ENCODE data around the gene SFT2D1.

SFT2D1 gene

DNA sequence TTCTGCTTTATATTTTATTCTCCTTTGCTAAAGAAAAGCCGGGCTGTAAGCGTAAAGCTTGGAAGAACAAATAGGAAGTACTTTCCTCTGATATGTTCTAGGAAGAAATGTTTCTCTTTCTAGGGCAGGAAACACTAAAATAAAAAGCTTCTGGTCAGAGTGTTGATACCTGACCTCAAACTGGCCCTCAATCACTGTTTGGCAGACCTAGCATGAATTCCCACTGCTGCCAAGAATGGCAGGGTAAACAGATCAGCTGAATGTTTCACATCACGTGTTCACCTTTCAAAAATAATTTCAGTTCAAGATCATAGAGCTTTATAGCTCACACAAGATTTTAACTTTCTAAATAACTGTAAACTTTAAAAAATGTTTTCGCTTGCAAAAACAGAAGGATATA, 37.5 kb upstream of the SFT2D1 start:
- Histone ChIP-seq H3K27me3 (replicated peaks) (no peaks in the 10 kb centered on the region), H3K27ac (no peak overlapping the region), H3K4me3 (ENCODE audit: low read depth, low read length) (no peak overlapping the region), H3K36me3 (replicated peaks) (no peaks in the 10 kb centered on the region)
- in situ Hi-C loops (cut with HindIII; ENCODE audit: low pct_ligation_motif_present, low sequenced_read_pairs), result loop anchor here (25.0 kb wide), 1 partner anchor 92 kb away; no protein-coding TSS in a partner anchor
- TF ChIP-seq, protein P1, sequence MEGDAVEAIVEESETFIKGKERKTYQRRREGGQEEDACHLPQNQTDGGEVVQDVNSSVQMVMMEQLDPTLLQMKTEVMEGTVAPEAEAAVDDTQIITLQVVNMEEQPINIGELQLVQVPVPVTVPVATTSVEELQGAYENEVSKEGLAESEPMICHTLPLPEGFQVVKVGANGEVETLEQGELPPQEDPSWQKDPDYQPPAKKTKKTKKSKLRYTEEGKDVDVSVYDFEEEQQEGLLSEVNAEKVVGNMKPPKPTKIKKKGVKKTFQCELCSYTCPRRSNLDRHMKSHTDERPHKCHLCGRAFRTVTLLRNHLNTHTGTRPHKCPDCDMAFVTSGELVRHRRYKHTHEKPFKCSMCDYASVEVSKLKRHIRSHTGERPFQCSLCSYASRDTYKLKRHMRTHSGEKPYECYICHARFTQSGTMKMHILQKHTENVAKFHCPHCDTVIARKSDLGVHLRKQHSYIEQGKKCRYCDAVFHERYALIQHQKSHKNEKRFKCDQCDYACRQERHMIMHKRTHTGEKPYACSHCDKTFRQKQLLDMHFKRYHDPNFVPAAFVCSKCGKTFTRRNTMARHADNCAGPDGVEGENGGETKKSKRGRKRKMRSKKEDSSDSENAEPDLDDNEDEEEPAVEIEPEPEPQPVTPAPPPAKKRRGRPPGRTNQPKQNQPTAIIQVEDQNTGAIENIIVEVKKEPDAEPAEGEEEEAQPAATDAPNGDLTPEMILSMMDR (IDR thresholded peaks at IDR 0.05; ENCODE audit: low read depth, low read length, missing control alignments), result no peak
- DNase-seq, result no peak

GRCh38 chr6:166379103-166379586, 36.8 kb upstream of the SFT2D1 start:
- Histone ChIP-seq H3K27me3 (replicated peaks) (no peaks in the 10 kb centered on the region), H3K27ac (no peak overlapping the region), H3K4me3 (ENCODE audit: low read depth, low read length) (no peak overlapping the region), H3K36me3 (replicated peaks) (no peaks in the 10 kb centered on the region)
- in situ Hi-C loops (cut with HindIII; ENCODE audit: low pct_ligation_motif_present, low sequenced_read_pairs), result loop anchor here (25.0 kb wide), 1 partner anchor 92 kb away; no protein-coding TSS in a partner anchor
- no peak for DNase-seq
- TF ChIP-seq, protein P1 (IDR thresholded peaks at IDR 0.05; ENCODE audit: low read depth, low read length, missing control alignments), result no peak

DNA sequence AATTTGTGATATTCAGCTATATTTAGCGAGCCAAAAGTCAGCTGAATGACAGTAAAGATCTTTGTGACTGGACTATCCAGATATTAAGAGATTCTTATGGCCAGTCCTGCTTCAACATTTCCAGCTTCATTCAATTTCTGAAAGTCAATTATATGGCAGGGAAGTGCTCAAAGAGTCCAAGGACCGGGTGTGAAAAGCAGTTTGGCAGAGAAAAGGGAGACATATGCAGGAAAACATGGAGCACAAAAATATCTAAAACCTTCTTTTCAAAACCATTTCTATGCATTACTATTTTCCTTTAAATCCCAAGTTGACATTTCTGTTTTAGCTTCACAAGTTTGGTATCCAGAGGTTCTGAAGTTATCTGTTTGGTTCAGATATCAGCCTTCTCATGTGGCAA, 35.4 kb upstream of the SFT2D1 start:
- Histone ChIP-seq H3K36me3 (replicated peaks) (no peaks in the 10 kb centered on the region), H3K4me3 (ENCODE audit: low read depth, low read length) (no peak overlapping the region), H3K27ac (no peak overlapping the region), H3K27me3 (replicated peaks) (no peaks in the 10 kb centered on the region)
- TF ChIP-seq, protein P1 (IDR thresholded peaks at IDR 0.05; ENCODE audit: low read depth, low read length, missing control alignments), result no peak
- DNase-seq, result no peak
- in situ Hi-C loops (cut with HindIII; ENCODE audit: low pct_ligation_motif_present, low sequenced_read_pairs), result loop anchor here (25.0 kb wide), 1 partner anchor 90 kb away; no protein-coding TSS in a partner anchor

DNA sequence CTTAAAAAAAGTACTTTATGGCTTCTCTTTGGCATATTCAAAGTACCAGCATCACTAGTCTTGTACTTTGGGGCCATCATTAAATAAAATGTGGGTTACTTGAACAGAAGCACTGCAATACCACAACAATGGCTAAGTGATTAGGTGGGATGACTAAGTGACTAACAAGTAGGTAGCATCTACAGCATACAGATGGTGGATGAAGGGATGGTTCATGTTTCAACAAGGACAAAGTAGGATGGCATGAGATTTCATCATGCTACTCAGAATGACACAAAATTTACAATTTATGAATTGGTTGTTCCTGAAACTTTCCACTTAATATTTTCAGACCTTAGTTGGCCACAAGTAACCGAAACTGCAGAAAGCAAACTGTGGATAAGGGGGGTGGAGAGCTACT, 32.7 kb upstream of the SFT2D1 start:
- no peaks in the 10 kb centered on the region for H3K36me3 ChIP-seq (replicated peaks)
- TF ChIP-seq, protein P1 (IDR thresholded peaks at IDR 0.05; ENCODE audit: low read depth, low read length, missing control alignments), result no peak
- no peaks in the 10 kb centered on the region for H3K27me3 ChIP-seq (replicated peaks)
- no peak for DNase-seq
- H3K4me3 ChIP-seq (ENCODE audit: low read depth, low read length), result no peak overlapping the region
- H3K27ac ChIP-seq, result no peak overlapping the region
- in situ Hi-C loops (cut with HindIII; ENCODE audit: low pct_ligation_motif_present, low sequenced_read_pairs), result loop anchor here (25.0 kb wide), 1 partner anchor 88 kb away; no protein-coding TSS in a partner anchor

- TF ChIP-seq, protein P1 (IDR thresholded peaks at IDR 0.05; ENCODE audit: low read depth, low read length, missing control alignments), result no peak
- no peak for DNase-seq
- Histone ChIP-seq H3K27me3 (replicated peaks) (no peaks in the 10 kb centered on the region), H3K27ac (no peak overlapping the region), H3K36me3 (replicated peaks) (no peaks in the 10 kb centered on the region), H3K4me3 (ENCODE audit: low read depth, low read length) (no peak overlapping the region)
- in situ Hi-C loops (cut with HindIII; ENCODE audit: low pct_ligation_motif_present, low sequenced_read_pairs), result no loop called here
Observed at GRCh38 chr6:166370489-166370888, 28.1 kb upstream of the SFT2D1 start.

GRCh38 chr6:166369782-166370181, 27.4 kb upstream of the SFT2D1 start:
- Histone ChIP-seq H3K36me3 (replicated peaks) (no peaks in the 10 kb centered on the region), H3K27me3 (replicated peaks) (no peaks in the 10 kb centered on the region), H3K27ac (no peak overlapping the region), H3K4me3 (ENCODE audit: low read depth, low read length) (no peak overlapping the region)
- in situ Hi-C loops (cut with HindIII; ENCODE audit: low pct_ligation_motif_present, low sequenced_read_pairs), result no loop called here
- no peak for DNase-seq
- TF ChIP-seq, protein P1 (IDR thresholded peaks at IDR 0.05; ENCODE audit: low read depth, low read length, missing control alignments), result no peak

All from brain microvascular endothelial cell (primary cell).